Measurements from ENCODE around the gene EREG.
A peak's percentile ranks its signal among the peaks of the same experiment; 100 is the strongest.
"Not testable (repeated sequence)": the region's sequence is repeated elsewhere in the genome, so short reads cannot be mapped to it uniquely, and the experiment has no call there.

The EREG gene

DNA sequence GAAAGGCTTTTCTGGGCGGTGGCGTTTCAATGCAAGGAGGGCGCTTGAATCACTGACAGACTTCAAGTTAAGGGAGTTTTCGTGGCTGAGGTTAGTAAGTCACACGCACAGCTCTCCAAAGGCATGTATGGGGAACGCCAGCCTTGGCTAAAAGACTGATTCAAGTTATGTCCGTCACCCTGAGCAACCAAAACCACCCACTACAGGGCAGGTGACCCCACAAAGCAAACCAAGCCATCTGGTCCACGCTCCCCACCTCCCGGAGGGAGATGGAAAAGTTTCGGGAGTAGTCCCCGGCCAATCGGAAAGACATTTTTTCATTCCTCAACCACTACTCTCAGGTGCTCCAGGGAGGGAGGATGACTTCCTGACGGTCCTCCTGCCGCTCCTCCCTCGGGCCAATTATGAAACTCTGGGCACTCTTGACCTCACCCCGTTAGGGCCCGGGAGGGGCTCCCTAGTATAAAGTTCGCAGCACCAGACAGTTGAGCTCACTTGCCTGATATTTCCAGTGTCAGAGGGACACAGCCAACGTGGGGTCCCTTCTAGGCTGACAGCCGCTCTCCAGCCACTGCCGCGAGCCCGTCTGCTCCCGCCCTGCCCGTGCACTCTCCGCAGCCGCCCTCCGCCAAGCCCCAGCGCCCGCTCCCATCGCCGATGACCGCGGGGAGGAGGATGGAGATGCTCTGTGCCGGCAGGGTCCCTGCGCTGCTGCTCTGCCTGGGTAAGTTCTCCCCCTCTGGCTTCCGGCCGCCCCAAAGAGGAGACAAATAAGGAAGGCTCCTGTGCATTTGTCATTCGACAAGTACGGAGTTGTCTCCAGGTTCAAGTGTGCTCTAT lies at the start of gene EREG:
EREG (plus strand) TSS at position 494 of the 840 bp plus-strand sequence; CDS start at position 658, 164 bp downstream.
- no peak for DNase-seq

DNA sequence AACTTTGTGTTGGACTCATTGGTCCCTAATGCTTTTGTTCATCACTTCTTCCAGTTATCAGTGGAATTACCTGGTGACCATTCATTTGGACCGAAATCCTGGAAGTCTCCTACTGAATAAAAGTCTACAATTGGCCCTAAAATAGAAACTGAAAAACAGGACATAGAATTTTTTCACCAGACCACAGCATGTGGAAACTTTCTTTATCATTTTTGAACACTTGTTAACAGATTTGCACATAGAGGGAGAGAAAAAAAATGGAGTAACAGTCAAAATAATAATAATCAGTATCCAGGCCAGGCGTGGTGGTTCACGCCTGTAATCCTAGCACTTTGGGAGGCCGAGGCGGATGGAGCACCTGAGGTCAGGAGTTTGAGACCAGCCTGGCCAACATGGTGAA lies 49.6 kb upstream of the EREG start:
- no peak for DNase-seq

GRCh38 chr4:74316397-74316796 lies 48.5 kb upstream of the EREG start:
- no peak for DNase-seq

GRCh38 chr4:74317616-74318246 lies 47.2 kb upstream of the EREG start:
- DNase-seq, result no peak

GRCh38 chr4:74318276-74318675 lies 46.7 kb upstream of the EREG start:
- DNase-seq, result no peak

GRCh38 chr4:74319470-74319869 lies 45.5 kb upstream of the EREG start:
- DNase-seq, result no peak

GRCh38 chr4:74320559-74321118 lies 44.3 kb upstream of the EREG start:
- DNase-seq, result peak; percentile 45

DNA sequence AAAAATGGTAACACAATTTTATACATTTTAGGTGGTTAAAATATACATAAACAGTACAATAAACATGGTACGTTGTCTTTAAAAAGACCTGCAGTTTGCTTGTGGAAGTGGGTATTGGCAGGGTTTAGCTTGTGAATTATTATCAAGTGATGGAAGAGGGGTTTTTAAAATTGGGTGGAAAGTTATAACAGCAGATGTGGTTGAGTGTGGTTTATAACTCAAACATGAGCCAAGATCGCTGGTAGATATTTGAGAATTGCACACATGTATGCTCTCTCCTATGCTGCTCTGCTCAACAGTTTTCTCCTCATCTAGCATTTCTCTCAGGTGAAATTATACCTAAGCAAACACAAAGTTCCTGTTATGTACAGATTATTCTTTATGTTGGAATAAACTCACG lies 42.6 kb upstream of the EREG start:
- DNase-seq, result no peak

GRCh38 chr4:74323663-74324062 lies 41.3 kb upstream of the EREG start:
- DNase-seq, result no peak

GRCh38 chr4:74324262-74324661 lies 40.7 kb upstream of the EREG start:
- DNase-seq, result no peak

DNA sequence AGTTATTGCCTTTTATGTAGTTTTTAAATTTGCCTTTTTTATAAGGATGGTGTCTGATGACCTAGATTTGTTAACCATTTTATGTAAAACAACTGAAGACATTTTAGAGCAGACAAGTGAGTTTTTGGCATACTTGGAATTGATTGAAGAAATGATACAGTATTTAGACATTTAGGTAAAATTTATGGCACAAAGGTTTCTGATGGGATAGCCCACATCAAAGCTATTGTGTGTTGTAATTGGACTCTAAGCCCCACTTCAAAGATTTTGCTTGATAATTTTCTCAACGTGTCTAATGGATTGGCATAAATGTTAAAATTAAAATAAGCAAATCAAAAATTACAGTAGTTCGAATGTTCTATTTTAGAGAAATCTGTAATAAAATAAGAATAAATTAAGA lies 39.1 kb upstream of the EREG start:
- DNase-seq, result no peak

- no peak for DNase-seq
Observed at GRCh38 chr4:74327762-74328161, 37.2 kb upstream of the EREG start.

- no peak for DNase-seq
Observed at GRCh38 chr4:74328501-74328900, 36.4 kb upstream of the EREG start.

DNA sequence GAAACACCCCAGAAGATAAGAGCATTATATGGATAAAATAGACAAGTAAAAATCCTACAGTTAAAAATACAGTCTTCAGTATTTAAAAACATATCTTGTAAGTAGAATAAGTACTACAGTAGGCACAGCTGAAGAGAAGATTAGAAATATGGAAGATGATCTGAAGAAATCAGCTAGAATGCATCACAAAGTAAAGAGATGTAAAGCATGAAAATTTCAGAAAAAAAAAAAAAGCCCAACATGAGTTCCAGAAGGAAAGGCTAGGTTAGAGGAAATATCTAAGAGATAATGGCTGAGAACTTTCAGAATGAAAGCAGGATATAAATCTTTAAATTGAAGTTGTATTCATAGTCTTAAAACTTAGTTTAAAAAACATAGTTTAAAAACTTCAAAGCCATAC lies 35.6 kb upstream of the EREG start:
- DNase-seq, result no peak

- DNase-seq, result no peak
Observed at GRCh38 chr4:74330295-74330750, 34.6 kb upstream of the EREG start.

GRCh38 chr4:74331252-74331651 lies 33.7 kb upstream of the EREG start:
- DNase-seq, result no peak

- no peak for DNase-seq
Observed at GRCh38 chr4:74331944-74332343, 33.0 kb upstream of the EREG start.

DNA sequence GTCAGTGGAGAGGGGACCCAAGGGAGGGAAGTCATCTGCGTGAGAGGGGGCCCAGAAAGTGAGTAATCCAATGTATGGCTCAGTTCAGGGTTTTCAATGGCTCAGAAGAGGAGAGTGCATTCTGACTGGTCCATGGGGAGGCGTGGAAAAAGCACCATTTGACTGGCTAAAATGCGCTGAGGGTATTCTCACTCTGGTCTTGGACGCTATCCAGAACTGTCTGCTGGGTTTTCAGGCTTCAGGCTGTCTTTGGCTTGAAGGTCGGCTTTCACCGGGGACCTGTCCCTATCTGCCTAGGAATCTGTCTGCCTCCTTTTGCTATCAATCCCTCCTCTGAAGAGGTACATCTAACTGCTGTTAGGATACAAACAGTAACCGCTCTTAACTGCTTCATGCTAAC lies 30.3 kb upstream of the EREG start:
- DNase-seq, result no peak

DNA sequence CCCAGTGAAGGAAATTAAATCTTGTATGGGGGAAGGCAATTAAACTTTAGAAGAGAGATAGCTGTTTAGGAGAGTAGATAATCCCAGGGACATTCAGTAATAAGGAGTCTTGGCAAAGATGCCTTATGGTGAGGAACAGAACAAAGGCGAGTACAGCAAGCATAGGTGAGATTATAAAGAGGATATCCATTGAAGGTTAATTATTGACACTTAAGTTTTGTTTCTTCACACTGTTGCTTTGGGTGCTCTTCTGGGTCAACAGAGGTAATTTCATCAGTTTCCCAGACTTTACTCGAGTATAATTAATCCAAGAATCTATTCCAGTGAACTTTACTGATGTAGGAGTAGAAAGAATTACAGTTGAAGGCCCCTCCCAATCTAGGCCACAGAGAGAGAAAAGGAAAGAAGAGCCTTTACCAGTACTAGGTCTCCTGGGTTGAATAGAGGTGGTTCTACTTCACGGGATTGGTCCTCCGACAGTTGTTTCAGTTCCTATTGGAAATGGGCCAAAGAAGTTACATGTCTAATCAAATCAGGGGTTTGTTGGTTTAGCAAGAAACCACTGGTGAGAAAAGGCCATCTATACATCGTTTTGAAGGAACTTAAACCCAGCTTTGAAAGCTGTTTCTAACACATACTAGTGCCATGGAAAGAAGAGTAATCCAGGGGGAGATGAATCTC lies 29.5 kb upstream of the EREG start:
- no peak for DNase-seq

DNA sequence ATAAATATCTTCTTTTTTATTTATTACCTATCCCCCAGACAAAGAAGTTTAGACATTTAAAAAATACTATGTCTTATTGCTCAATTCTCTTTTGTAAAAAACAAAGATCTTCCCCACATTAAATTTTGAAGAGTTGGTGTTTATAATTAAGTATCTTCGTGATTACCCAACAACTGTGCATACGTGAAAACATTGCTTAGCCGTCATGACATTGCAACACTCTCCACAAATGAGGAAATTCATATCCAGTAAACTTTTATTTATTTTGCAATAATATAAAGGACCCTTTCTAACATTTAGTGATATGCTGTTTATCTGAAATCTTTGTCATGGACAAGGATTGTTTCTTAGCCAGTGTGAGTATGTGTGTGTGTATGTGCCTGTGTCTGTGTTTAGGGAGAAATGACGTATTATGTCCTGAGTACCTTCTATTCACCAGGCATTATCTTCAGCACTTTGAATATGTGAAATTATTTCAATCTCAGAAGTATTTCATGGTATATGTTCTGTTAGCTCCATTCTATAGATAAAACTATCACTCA lies 26.1 kb upstream of the EREG start:
- DNase-seq, result no peak

DNA sequence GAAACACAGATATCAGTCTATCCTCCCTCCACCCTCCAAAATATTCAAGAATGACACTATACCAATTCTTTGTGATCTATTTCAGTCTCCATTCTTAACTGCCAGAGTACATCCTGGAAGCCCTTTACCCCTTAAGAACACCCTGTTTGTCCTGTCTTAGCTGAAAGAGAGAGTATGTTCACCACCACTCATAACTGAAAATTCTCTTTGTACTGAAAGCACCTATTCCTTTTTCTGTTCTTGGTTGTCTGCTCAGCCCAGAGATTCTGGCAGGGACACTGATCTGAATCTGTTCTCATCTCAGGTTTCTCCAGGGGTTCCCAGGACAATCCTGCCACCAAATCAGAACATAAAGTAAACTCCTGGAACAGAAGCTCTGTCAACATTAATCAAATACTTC lies 25.4 kb upstream of the EREG start:
- no peak for DNase-seq

GRCh38 chr4:74340421-74340820 lies 24.5 kb upstream of the EREG start:
- not testable (repeated sequence) for DNase-seq

- no peak for DNase-seq
Observed at GRCh38 chr4:74344031-74344430, 20.9 kb upstream of the EREG start.
